Naive thymus-derived CD8-positive, alpha-beta T cell (primary cell): Measurements from ENCODE around the gene AFAP1. TPM values are rescaled to one million over a fixed set of nuclear protein-coding genes. Genes with fewer than 3 reads are reported as not detected.

Source experiments
- polyA plus RNA-seq, 3 donors: library from polyadenylated mRNA; unstranded; fragments of 300-500 nt; fragmentation: Illumina TruSeq; gene quantifications; one replicate each; pipeline ENCODE4 v1.2.3, GENCODE V29; 2021
- total RNA-seq, 8 experiments: library from RNA in 2 of 8; stranded (reverse) in 2 of 8; gene quantifications; one replicate each; pipeline ENCODE4 v1.2.3 and lab custom pipeline; 2021 to 2026

Gene AFAP1
- total and polyA plus RNA-seq, 5 experiments from 2014 or later: 0.90 to 7.6 (median 3.3) TPM

Other genes starting within 250 kb of the AFAP1 start
- gene ABLIM2, start 219.0 kb upstream of the AFAP1 start, total RNA-seq: 1 to 10 TPM; 4.4 to 4.9 TPM
- 1 to 10 TPM in 1 of 3 donors, under 1 TPM in 2; 0.47 to 2.4 (median 0.57) TPM for gene ABLIM2, start 219.0 kb upstream of the AFAP1 start, polyA plus RNA-seq